Vagina (tissue), 2 donors: ENCODE data around the gene TAGAP.

Source experiments
- POLR2A ChIP-seq, 2 donors: fragments of 450-650 bp; IDR thresholded peaks; one replicate each; pipeline ENCODE4 v1.6.1; 2017; ENCODE audit warnings: antibody characterized with exemption in 2 of 2, mild to moderate bottlenecking in 2 of 2, moderate library complexity in 2 of 2
- POLR2AphosphoS5 ChIP-seq, 2 donors: sonication (generic); formaldehyde crosslinking; IDR thresholded peaks; one replicate each; pipeline ENCODE4 v1.9.0; 2017; ENCODE audit warnings: antibody characterized with exemption in 2 of 2, mild to moderate bottlenecking in 2 of 2, low read depth in 1 of 2; ENCODE audit not compliant: insufficient read depth in 1 of 2
- TF ChIP-seq, protein P1 (sequence below), 3 experiments: fragments of 450-650 bp in 2 of 3; fragments of 200-600 bp in 1 of 3; sonication (generic) in 1 of 3; IDR thresholded peaks; one replicate each; pipeline ENCODE4 v1.5.1; 2017 to 2019; ENCODE audit warnings: antibody characterized with exemption in 3 of 3, mild to moderate bottlenecking in 2 of 3, moderate library complexity in 2 of 3

DNA sequence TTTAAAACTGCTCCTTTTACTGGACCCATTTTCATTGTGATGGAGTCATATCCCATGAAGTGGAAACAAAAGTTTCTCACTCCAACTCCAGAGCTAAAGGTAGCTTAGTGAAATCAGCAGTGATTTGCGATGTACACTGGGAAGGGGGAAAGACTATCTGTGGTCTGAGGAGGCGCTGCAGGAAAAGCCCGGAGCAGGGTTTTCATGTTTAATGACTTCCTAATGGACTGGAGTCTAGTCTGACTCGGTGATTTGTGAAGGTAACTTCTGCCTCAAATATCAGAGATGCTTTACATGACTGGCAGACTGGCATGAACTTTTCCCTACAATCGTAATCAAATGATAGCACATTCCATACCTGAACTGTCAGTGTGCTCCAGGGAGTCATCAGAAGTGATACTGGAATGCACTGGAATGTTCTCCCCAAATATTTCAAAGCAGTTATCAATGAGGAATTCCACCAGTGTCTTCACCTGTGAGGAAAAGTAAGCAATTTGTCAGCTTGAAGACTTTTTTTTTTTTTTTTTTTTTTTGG lies 7.0 kb downstream of the TAGAP start:
- TF ChIP-seq, protein P1, sequence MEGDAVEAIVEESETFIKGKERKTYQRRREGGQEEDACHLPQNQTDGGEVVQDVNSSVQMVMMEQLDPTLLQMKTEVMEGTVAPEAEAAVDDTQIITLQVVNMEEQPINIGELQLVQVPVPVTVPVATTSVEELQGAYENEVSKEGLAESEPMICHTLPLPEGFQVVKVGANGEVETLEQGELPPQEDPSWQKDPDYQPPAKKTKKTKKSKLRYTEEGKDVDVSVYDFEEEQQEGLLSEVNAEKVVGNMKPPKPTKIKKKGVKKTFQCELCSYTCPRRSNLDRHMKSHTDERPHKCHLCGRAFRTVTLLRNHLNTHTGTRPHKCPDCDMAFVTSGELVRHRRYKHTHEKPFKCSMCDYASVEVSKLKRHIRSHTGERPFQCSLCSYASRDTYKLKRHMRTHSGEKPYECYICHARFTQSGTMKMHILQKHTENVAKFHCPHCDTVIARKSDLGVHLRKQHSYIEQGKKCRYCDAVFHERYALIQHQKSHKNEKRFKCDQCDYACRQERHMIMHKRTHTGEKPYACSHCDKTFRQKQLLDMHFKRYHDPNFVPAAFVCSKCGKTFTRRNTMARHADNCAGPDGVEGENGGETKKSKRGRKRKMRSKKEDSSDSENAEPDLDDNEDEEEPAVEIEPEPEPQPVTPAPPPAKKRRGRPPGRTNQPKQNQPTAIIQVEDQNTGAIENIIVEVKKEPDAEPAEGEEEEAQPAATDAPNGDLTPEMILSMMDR (IDR thresholded peaks at IDR 0.05), result no peak
- TF ChIP-seq POLR2A (IDR thresholded peaks at IDR 0.05) (no peak), POLR2AphosphoS5 (IDR thresholded peaks at IDR 0.05; ENCODE audit: insufficient read depth in 1 of 2, low read depth in 1 of 2) (no peak)
